GM18502 (cell line): Measurements from ENCODE around the gene CITED4.
"Not testable (repeated sequence)": the region's sequence is repeated elsewhere in the genome, so short reads cannot be mapped to it uniquely, and the experiment has no call there.

Source experiments
- ATAC-seq: cut with Tn5 transposase; IDR thresholded peaks from one replicate; pipeline ENCODE4 v1.9.1; 2021; ENCODE audit warnings: mild to moderate bottlenecking; ENCODE audit not compliant: unreplicated experiment, poor library complexity

CITED4 gene

GRCh38 chr1:40862008-40862863 lies at the start of gene CITED4:
CITED4 (minus strand) TSS chr1:40862363; CDS start chr1:40862127, 236 bp downstream.
- ATAC-seq: peak; percentile 93

GRCh38 chr1:40911105-40911504 lies 48.9 kb upstream of the CITED4 start:
- ATAC-seq: no peak

DNA sequence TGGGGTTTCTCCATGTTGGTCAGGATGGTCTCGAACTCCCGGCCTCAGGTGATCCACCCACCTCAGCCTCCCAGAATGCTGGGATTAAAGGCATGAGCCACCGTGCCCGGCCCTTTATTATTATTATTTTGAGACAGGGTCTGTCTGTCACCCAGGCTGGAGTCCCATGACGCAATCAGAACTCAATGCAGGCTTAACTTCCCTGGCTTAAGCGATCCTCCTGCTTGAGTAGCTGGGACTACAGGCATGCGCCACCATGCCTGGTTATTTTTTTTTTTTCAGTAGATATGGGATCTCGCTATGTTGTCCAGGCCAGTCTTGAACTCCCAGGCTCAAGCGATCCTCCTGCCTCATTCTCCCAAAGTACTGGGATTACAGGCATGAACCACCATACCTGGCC lies 47.1 kb upstream of the CITED4 start:
- ATAC-seq: no peak

- no peak for ATAC-seq
Observed at GRCh38 chr1:40908350-40908749, 46.2 kb upstream of the CITED4 start.

DNA sequence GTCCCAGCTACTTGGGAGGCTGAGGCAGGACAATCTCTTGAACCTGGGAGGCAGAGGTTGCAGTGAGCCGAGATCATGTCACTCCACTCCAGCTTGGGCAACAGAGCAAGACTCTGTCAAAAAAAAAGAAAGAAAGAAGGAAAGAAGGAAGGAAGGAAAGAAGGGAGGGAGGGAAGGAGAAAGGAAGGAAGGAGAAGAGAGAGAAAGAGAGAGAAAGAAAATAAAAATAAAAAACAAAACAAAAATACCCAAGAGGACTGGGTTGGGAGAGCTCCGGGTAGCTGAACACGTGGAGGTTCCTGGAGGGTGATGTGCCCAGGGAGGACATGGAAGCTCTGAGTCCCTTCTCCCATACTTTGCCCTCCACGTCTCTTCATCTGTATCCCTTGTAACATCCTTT lies 45.7 kb upstream of the CITED4 start:
- no peak for ATAC-seq

DNA sequence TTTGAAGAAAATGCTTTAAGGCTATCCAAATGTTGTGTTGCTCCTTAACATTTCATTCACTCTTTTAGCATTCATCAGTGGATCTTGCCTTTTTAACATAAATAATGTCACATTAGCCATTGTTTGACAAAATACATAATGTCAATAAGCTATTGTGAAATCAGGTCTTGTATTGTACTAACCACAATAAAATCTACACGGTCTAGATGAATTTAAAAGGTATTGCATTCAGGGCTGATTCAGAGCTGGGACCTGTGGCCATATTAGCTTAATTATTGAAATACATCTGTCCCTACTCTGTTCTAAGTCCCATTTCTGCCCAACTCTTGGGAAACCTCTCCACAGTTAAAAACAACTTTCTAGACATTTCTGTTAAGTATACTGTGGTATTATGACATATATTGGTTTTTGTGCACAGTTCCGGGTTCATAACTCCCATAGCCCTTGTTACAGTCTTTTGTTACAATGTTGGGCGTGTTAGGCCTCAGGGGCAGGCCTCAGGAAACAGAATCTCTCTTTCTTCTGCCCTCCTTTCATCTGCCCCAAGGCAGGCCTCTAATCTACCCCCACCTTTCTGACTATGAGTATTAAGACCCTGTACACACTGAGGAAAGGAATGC lies 44.7 kb upstream of the CITED4 start:
- ATAC-seq: no peak

DNA sequence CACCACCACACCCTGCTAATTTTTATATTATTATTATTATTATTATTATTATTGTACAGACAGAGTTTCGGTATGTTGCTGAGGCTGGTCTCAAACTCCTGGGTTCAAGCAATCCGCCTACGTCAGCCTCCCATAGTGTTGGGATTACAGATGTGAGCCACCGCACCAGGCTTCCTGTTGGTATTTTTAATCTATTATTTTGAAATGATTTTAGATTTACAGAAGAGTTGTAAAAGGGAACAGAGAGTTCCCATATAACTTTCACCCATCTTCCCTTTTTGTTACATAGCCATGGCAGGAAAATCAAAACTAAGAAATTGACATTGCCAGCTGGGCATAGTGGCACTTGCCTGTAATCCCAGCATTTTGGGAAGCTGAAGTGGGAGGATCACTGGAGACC lies 42.9 kb upstream of the CITED4 start:
- ATAC-seq: no peak

DNA sequence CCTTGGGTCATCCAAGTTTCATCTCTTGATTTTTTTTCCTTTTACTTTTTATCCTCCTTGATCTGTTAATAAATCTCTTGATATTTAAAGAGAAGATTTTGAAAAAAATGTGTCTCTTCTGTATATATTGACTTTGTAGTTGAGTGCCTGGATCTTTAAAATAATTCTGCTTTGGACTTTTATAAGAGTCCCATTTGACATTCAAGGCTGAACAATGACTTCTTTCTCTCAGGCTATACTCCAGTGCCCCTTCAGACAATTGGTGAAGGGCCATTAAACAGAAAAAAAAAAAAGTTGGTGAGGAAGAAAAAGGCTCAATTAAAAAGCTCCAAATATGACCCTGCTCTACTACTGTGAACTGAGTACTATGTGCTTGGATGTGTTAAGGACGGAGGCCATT lies 40.9 kb upstream of the CITED4 start:
- ATAC-seq: no peak

GRCh38 chr1:40901886-40902852 lies 40.0 kb upstream of the CITED4 start:
- ATAC-seq: no peak

DNA sequence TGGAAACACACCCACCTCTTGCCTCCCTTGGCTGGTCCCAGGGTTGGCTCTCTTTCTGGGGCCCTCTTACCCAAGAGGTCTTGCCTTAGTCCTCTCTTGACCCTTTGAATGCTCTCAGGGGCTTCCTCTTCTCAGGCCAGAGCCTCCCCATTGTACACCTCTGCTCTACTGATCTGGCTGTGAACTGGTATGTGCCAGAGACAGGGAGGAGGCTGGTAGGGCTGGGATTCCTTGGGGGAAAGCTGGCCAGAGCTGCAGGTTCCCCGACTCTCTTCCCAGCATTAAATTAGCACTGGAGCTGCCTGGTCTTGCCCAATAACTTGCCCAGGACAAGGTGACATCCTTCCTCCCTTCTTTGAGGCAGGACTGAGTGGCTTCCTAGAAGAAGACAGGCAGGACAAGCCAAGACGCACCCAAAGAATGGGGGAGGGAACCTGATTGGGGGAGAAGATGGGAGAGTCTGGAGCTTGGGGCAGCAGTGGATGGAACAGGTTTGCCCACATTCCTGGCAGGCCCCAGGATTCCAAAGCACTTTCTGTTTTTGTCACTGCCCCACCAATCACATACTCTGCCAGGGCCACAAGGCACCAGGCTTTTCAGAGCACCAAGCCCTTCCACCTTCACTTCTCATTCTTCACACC lies 37.2 kb upstream of the CITED4 start:
- no peak for ATAC-seq

DNA sequence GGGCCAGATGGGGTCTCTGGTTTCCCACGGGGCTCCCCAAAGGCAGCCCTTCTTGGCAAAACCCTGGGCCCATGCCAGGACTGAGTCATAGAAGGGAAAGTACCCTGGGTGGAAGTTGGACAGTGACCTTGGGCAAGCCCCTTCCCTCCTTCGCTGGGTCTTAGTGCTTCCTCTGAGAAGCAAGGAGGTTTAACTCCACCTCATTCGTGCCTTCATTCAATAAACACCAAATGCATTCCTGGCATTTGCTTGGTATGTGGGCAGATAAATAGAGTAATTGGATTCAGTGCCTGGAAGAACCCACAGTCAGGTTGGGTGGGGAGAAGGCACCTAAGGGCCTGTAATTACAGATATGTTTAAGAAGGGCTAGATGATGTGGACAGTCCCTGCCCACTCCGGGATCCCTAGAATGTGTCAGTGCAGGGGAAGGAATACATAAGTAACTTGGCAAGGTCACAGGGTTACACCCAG lies 36.3 kb upstream of the CITED4 start:
- no peak for ATAC-seq

- no peak for ATAC-seq
Observed at GRCh38 chr1:40897513-40897912, 35.4 kb upstream of the CITED4 start.

DNA sequence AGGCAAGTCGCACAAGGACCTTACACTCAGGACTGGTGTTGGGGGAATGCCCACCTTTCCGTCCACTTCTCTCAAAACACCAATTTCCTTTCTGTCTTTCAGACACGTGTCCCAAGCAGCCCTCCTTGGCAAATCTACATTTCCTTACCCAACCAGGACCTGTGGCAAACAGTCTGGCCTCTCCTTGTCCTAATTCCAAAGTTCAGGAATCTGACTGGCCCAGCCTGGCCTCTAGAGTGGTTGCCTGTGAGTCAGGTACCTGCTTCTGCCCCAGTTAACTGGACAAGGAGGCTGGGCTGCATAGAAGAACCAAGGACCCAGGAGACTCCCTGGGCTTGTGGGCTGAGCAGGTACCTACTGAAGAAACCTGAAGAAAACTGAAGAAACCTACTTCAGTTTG lies 34.3 kb upstream of the CITED4 start:
- no peak for ATAC-seq

- ATAC-seq: no peak
Observed at GRCh38 chr1:40895601-40896000, 33.4 kb upstream of the CITED4 start.

GRCh38 chr1:40894858-40895257 lies 32.7 kb upstream of the CITED4 start:
- not testable (repeated sequence) for ATAC-seq

GRCh38 chr1:40894455-40894854 lies 32.3 kb upstream of the CITED4 start:
- no peak for ATAC-seq

- ATAC-seq: no peak
Observed at GRCh38 chr1:40893946-40894345, 31.8 kb upstream of the CITED4 start.

GRCh38 chr1:40892354-40892753 lies 30.2 kb upstream of the CITED4 start:
- no peak for ATAC-seq

- no peak for ATAC-seq
Observed at GRCh38 chr1:40890771-40891170, 28.6 kb upstream of the CITED4 start.

- no peak for ATAC-seq
Observed at GRCh38 chr1:40887652-40888051, 25.5 kb upstream of the CITED4 start.
